Umbilical cord (tissue), 2 donors: Measurements from ENCODE around the gene FREM1. TPM values are rescaled to one million over a fixed set of nuclear protein-coding genes. Genes with fewer than 3 reads are reported as not detected.

Experiments used
- DNase-seq: peaks from one replicate; pipeline ENCODE4 v3.0.0-alpha.2; 2015; ENCODE audit warnings: low spot score
- total RNA-seq: library from RNA; depleted of rRNA; stranded (reverse); fragments of >200 nt; gene quantifications from one replicate; pipeline ENCODE4 v1.2.3, GENCODE V29; 2014; ENCODE audit warnings: low replicate concordance; ENCODE audit not compliant: insufficient read depth

FREM1 gene
- total RNA-seq, 1 donor from 2014 or later = 24.6 TPM

- no peak for DNase-seq
Measured at GRCh38 chr9:14869671-14870070, 40.6 kb downstream of the FREM1 start.

DNA sequence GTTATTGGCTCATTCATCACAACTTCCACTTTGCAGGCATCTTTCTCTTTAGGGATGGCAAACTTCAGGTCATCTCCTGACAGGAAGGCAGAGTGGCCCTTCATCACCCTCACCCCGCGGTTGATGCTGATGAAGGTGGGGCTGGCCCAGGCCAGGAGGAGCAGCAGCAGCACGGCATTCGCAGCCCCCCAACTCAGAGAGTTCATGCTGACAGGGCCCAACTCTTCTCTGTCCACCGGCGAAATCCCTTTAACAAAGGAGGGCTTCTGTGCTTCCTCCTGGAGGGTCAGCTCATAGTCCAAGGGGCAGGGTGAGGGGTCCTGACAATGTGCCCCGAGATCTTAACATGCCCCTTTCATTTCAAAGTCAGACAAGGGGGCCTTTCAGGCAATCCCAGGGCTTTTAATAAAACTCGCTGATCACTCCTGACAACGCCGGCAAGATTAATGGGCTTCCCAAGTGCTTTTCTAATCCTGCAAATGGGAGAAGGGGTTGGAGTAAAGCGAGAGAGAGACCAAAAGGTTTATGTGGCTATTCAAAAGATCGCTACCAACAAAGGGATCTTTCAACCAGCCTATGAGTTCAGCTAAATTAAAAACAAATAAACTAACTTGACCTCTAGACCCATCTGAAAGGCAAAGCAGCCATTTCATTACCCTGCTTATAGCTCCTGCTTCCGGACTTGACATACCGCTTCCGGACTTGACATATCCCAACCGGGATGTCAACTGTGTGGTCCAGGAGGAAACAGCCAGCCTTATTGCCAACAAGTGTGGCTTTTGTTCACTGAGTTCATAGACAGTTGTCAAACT, 41.2 kb downstream of the FREM1 start:
- no peak for DNase-seq

- no peak for DNase-seq
Measured at GRCh38 chr9:14868418-14868771, 41.8 kb downstream of the FREM1 start.

- DNase-seq = no peak
Measured at GRCh38 chr9:14866200-14866749, 44.0 kb downstream of the FREM1 start.

DNA sequence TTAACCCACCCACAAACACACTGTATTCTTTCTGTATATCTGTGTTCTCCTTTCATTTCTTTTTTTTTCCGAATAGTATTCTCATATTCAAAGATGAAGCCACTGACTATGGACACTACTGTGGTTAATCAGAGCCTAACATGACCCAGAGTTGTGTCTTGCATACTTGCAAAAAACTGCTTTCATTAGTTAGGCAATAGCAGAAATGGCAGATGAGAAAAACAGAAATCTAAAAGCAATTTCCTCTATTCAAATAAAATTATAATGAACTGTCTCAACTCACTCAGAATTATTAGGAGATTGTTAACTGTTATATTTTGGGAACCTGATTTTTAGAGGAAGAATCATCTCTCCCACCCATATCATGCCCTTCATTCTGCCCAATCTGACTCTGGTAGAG, 45.9 kb downstream of the FREM1 start:
- no peak for DNase-seq

DNA sequence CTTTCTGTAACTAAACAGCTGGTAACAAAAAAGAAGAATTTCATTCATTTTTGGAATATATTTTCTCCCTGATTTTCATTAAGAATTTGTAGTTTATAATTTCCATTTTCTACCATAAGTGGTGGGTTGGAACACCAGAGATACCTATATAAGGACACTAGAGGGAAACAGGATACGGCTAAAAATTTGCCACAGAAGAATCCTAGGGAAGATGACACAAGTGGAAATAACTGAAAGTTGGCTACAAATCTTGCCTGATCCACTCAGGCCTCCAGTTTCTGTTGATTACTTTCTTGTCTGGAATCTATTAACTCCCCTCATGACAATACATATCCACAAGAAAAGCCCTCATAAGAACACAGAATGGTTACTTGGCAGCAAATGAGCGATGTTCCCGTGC, 46.8 kb downstream of the FREM1 start:
- DNase-seq = no peak

GRCh38 chr9:14857449-14858305, 52.6 kb downstream of the FREM1 start:
- DNase-seq = no peak

DNA sequence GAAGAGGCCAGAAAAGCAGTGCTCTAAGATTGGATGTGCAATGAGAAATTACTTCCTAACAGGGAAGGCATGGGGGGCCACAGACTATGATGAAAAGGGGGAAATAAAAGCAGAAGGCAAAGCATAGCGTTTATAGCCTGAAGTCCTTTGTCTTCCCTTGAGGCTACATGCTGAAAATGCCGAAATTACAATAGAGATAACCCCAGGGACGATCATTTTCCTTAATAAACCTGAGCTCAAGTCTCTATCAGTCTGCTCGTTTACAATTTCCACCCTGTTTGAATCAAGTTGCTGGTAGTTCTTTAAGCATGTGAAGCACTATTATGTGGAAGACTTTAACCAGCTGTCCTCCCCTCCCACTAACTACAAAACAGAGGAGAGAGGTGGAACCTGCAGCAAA, 60.4 kb downstream of the FREM1 start:
- no peak for DNase-seq

DNA sequence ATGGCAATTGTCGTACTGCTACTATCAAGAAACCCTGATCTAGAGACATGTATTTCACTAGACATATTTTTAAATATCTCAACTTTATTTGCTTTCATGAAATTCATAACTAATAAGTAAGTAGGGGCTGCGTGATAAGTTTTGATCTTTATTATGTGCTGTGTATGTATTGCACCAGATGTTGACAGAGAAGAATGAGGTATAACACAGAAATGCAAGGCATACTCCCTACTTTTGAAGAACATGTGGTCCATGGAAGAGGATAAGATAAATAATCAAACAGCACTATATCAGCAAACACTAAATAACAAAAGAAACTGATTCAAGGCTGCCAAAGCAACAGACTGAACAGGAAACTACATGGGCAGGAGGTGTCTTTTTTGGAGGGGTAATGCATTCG, 60.9 kb downstream of the FREM1 start:
- DNase-seq = no peak

DNA sequence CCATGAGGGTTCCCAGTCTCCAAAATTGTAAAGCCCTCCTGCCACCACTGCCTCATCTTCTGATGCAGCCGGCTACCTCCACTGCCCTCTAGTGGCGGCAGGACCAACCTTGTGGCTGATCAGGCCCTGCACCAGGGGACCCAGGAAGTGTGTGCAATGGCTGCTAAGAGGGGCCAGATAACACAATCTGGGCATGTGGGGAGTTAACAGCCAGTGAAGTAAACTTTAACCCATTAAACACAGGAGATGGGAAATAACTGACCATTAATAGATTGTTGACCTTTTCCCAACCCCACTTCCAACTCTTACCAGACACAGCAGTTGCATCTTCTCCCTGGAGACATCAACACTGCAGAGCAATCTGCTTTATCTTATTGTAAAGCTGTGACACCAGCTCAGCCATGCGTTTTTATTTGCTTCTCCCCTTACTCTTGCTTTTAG, 63.3 kb downstream of the FREM1 start:
- no peak for DNase-seq

GRCh38 chr9:14843163-14843562, 67.1 kb downstream of the FREM1 start:
- DNase-seq = no peak

DNA sequence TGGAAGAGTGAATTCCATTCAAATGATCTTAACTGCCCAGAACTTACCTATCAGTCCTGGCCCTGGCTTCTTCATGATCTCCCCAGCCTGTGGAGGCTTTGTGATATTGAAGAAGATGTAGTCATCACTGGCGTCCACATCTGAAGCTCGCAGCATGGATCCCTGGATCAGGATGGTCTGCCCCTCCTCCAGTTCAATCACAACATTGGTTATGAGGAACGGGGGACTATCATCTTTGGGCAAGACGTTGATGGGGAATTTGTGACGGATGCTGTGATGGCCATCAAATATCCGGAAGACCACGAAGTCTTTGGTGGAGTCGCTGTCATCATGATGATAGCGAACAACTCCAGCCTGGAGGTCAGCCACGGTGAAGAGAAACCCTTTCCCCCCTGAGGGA, 68.0 kb downstream of the FREM1 start:
- no peak for DNase-seq

GRCh38 chr9:14838701-14839100, 71.5 kb downstream of the FREM1 start:
- no peak for DNase-seq

GRCh38 chr9:14836885-14837284, 73.3 kb downstream of the FREM1 start:
- DNase-seq = no peak

DNA sequence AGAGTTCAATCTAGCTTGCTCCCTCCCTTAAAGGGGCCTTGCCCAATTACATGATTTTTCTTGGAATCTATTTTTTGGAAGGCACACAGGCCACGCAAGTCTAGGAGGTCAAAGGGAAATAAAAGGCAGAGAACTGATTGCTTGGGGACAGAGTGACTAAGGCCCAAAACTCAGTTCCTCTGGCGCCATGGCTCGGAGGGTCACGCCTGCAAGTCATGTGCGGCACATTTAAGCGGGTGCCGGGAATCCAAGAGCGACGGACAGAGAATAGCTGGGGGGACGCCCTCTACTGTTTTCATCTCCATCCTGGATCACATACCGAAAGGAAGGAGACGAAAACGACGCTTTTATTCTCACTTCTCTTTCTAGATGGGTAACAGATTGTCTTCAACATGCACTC, 78.6 kb downstream of the FREM1 start:
- DNase-seq = no peak

GRCh38 chr9:14831074-14831473, 79.2 kb downstream of the FREM1 start:
- DNase-seq = no peak

GRCh38 chr9:14830057-14830456, 80.2 kb downstream of the FREM1 start:
- no peak for DNase-seq

GRCh38 chr9:14829204-14829603, 81.0 kb downstream of the FREM1 start:
- DNase-seq = no peak

GRCh38 chr9:14827805-14828204, 82.4 kb downstream of the FREM1 start:
- no peak for DNase-seq

GRCh38 chr9:14824481-14824880, 85.7 kb downstream of the FREM1 start:
- DNase-seq = no peak

GRCh38 chr9:14823800-14824199, 86.4 kb downstream of the FREM1 start:
- no peak for DNase-seq

GRCh38 chr9:14822666-14823065, 87.6 kb downstream of the FREM1 start:
- DNase-seq = no peak

DNA sequence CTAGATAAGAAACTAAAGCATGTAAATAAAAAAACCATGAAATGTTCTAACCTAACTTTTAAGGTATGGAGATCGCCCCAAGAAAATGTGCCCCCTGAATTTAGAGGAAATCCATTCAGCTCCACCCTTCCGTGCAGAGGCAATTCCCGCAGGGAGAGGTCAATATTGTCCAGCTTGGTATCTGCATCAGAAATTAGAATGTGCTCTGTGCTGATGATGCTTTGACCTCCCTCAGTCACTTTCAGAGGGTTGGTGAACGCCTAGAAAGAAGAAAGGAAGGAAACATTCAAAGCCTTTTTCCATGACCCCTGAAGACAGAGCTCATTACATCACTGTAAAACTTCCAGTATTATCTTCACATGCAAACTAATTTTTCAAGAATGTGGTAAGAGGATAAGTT, 91.0 kb downstream of the FREM1 start:
- no peak for DNase-seq
